ENCODE measurements around the gene HDAC8.

- peak; percentile 44 for TF ChIP-seq CTCF (conservative IDR thresholded peaks at IDR 0.05; ENCODE audit: low read length)
- TF ChIP-seq EZH2phosphoT487 (IDR thresholded peaks at IDR 0.05; ENCODE audit: borderline replicate concordance, low read depth, low read length): no peak
Measured at GRCh38 chrX:72297953-72298730, 274.5 kb downstream of the HDAC8 start.

All from OCI-LY7 (cell line).